Astrocyte (in vitro differentiated cells and primary cell): ENCODE measurements around the gene COPZ2.
"Not testable (repeated sequence)": the region's sequence is repeated elsewhere in the genome, so short reads cannot be mapped to it uniquely, and the experiment has no call there.

Experiments
- CTCF ChIP-seq: IDR thresholded peaks from 2 replicates; pipeline ENCODE4 v1.5.1; 2011; ENCODE audit warnings: low read depth, mild to moderate bottlenecking, inconsistent platforms, low read length, moderate library complexity; ENCODE audit not compliant: insufficient read depth
- EZH2 ChIP-seq: IDR thresholded peaks from 2 replicates; pipeline ENCODE4 v1.6.1; 2012; ENCODE audit warnings: mild to moderate bottlenecking, low read length, inconsistent platforms; ENCODE audit not compliant: insufficient read depth

DNA sequence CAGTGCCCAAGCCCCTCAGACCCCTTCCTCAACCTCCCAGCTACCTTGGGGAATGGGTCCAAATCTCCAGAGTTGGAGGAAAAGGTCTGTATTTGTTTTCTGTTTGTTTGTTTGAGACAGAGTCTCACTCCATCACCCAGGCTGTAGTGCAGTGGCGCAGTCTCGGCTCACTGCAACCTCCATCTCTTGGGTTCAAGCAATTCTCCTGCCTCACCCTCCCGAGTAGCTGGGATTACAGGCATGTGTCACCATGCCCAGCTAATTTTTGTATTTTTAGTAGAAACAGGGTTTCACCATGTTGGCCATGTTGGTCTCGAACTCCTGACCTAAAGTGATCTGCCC, 19.8 kb downstream of the COPZ2 start:
- not testable (repeated sequence) for TF ChIP-seq CTCF, EZH2
